H1 (cell line): ENCODE data around the gene BMPR1A. TPM values are rescaled to one million over a fixed set of nuclear protein-coding genes. Genes with fewer than 3 reads are reported as not detected.

ENCODE experiments used
- CTCF ChIA-PET: fragments of 300-600 bp; sonication (Branson Sonifier 250); formaldehyde crosslinking; loops from one replicate; lab custom pipeline; 2021; ENCODE audit not compliant: partially characterized antibody; lab: Charles Lee
- POLR2A ChIA-PET: fragments of 300-600 bp; sonication (Branson Sonifier 250); formaldehyde crosslinking; loops from one replicate; lab custom pipeline; 2021; ENCODE audit warnings: inconsistent platforms; ENCODE audit not compliant: partially characterized antibody; lab: Charles Lee
- DNase-seq, 2 experiments: peaks; one replicate each; pipeline versions ENCODE4 v3.0.0 to v3.0.0-alpha.2; 2010 to 2022; ENCODE audit warnings: low spot score in 2 of 2, low read depth in 1 of 2, mixed read lengths in 1 of 2
- FAIRE-seq: peaks from 2 replicates; lab custom pipeline; 2011; peaks lifted over from hg19 to GRCh38; lab: Jason Lieb, UNC
- H2AFZ ChIP-seq: 2 replicates; pipeline ENCODE4 v1.8.1; 2012; ENCODE audit warnings: low read length, inconsistent platforms
- H2AK5ac ChIP-seq: 2 replicates; pipeline ENCODE4 v1.6.1; 2013; ENCODE audit warnings: low read depth, low read length
- H2BK120ac ChIP-seq: replicated peaks from 2 replicates; pipeline ENCODE3; 2013; ENCODE audit warnings: low read depth, low read length, inconsistent platforms
- H2BK12ac ChIP-seq: 2 replicates; pipeline ENCODE4 v1.6.1; 2013; ENCODE audit warnings: low read depth, low read length
- H2BK15ac ChIP-seq: 2 replicates; pipeline ENCODE4 v1.6.1; 2013; ENCODE audit warnings: low read length
- H2BK20ac ChIP-seq: 2 replicates; pipeline ENCODE4 v1.6.1; 2013; ENCODE audit warnings: low read length
- H2BK5ac ChIP-seq: 2 replicates; pipeline ENCODE4 v1.6.1; 2013; ENCODE audit warnings: low read depth, low read length
- H3K14ac ChIP-seq: 2 replicates; pipeline ENCODE4 v1.6.1; 2013; ENCODE audit warnings: inconsistent platforms; ENCODE audit not compliant: insufficient read length
- H3K18ac ChIP-seq: 2 replicates; pipeline ENCODE4 v1.6.1; 2013; ENCODE audit warnings: low read length; ENCODE audit errors: extremely low read depth
- H3K23ac ChIP-seq: 2 replicates; pipeline ENCODE4 v1.6.1; 2013; ENCODE audit warnings: inconsistent platforms; ENCODE audit not compliant: insufficient read length
- H3K23me2 ChIP-seq: 2 replicates; pipeline ENCODE4 v1.6.1; 2013; ENCODE audit warnings: low read depth, low read length
- H3K27ac ChIP-seq: 2 replicates; pipeline ENCODE4 v1.6.1; 2011; ENCODE audit warnings: low read depth, low read length, inconsistent platforms
- H3K27me3 ChIP-seq, 4 experiments: replicated peaks in 1 of 4; 1 replicate in 1 of 4; 2 replicates in 3 of 4; pipeline versions ENCODE4 v1.6.1 to v1.8.1; 2011 to 2013; ENCODE audit warnings: low read length in 3 of 4, mild to moderate bottlenecking in 3 of 4, inconsistent platforms in 2 of 4, mixed read lengths in 2 of 4, moderate library complexity in 1 of 4; ENCODE audit not compliant: control insufficient read depth in 3 of 4, insufficient read depth in 3 of 4; ENCODE audit errors: extremely low read depth in 1 of 4
- H3K36me3 ChIP-seq, 4 experiments: 2 replicates each; pipeline versions ENCODE4 v1.6.1 to v1.8.1; 2011 to 2013; ENCODE audit warnings: mild to moderate bottlenecking in 4 of 4, low read length in 3 of 4, moderate library complexity in 2 of 4, control low read depth in 1 of 4, inconsistent platforms in 1 of 4; ENCODE audit not compliant: insufficient read depth in 4 of 4, control insufficient read depth in 2 of 4
- H3K4ac ChIP-seq: replicated peaks from 2 replicates; pipeline ENCODE3; 2013; ENCODE audit warnings: low read length, low read depth, mixed read lengths, inconsistent platforms; ENCODE audit not compliant: insufficient read length
- H3K4me1 ChIP-seq, 4 experiments: replicated peaks in 1 of 4; 1 replicate in 1 of 4; 2 replicates in 3 of 4; pipeline versions ENCODE4 v1.6.1 to v1.8.1; 2011 to 2013; ENCODE audit warnings: low read length in 3 of 4, inconsistent platforms in 2 of 4, mixed read lengths in 1 of 4; ENCODE audit not compliant: insufficient read depth in 4 of 4, control insufficient read depth in 3 of 4
- H3K4me2 ChIP-seq, 2 experiments: 2 replicates each; pipeline versions ENCODE4 v1.6.1 to v1.8.1; 2011 to 2013; ENCODE audit warnings: low read depth in 2 of 2, low read length in 2 of 2, control low read depth in 1 of 2, inconsistent platforms in 1 of 2, mild to moderate bottlenecking in 1 of 2; ENCODE audit not compliant: insufficient read depth in 1 of 2
- H3K4me3 ChIP-seq, 4 experiments: fragments of 200-600, 300-600 bp in 1 of 4; sonication (generic), shearing (Covaris generic), sonication (Bioruptor Twin) in 1 of 4; 2 replicates each; pipeline versions ENCODE4 v1.5.1 to v1.8.1; 2011 to 2016; ENCODE audit warnings: low read length in 4 of 4, low read depth in 3 of 4, control low read depth in 2 of 4, inconsistent platforms in 2 of 4, mild to moderate bottlenecking in 2 of 4, mixed read lengths in 1 of 4, moderate library complexity in 1 of 4; ENCODE audit not compliant: insufficient read depth in 2 of 4; ENCODE audit errors: extremely low read depth in 1 of 4
- H3K56ac ChIP-seq: replicated peaks from 2 replicates; pipeline ENCODE3; 2013; ENCODE audit warnings: low read depth, mild to moderate bottlenecking, mixed read lengths, low read length, inconsistent platforms; ENCODE audit not compliant: insufficient read length
- H3K79me1 ChIP-seq: 2 replicates; pipeline ENCODE4 v1.6.1; 2013; ENCODE audit warnings: low read depth, low read length, control low read depth
- H3K79me2 ChIP-seq, 2 experiments: 2 replicates each; pipeline versions ENCODE4 v1.6.1 to v1.8.1; 2012 to 2013; ENCODE audit warnings: low read length in 2 of 2, mild to moderate bottlenecking in 2 of 2, inconsistent platforms in 1 of 2; ENCODE audit not compliant: insufficient read depth in 2 of 2, control insufficient read depth in 1 of 2
- H3K9ac ChIP-seq, 4 experiments: replicated peaks in 1 of 4; 1 replicate in 1 of 4; 2 replicates in 3 of 4; pipeline versions ENCODE4 v1.6.1 to v1.8.1; 2011 to 2013; ENCODE audit warnings: low read depth in 3 of 4, low read length in 3 of 4, control low read depth in 2 of 4, mild to moderate bottlenecking in 2 of 4, moderate library complexity in 2 of 4, inconsistent platforms in 1 of 4; ENCODE audit errors: extremely low read depth in 1 of 4
- H3K9me3 ChIP-seq, 2 experiments: 2 replicates each; pipeline versions ENCODE4 v1.6.1 to v1.8.1; 2012 to 2013; ENCODE audit warnings: mild to moderate bottlenecking in 2 of 2, moderate library complexity in 2 of 2, control low read depth in 1 of 2, inconsistent platforms in 1 of 2, low read depth in 1 of 2, low read length in 1 of 2, mixed read lengths in 1 of 2; ENCODE audit not compliant: insufficient read depth in 2 of 2
- H4K20me1 ChIP-seq, 2 experiments: replicated peaks in 1 of 2; 2 replicates each; pipeline versions ENCODE3 to v1.8.1; 2011 to 2013; ENCODE audit warnings: inconsistent platforms in 2 of 2, low read length in 2 of 2, mild to moderate bottlenecking in 1 of 2; ENCODE audit not compliant: insufficient read depth in 2 of 2, control insufficient read depth in 1 of 2
- H4K5ac ChIP-seq: 2 replicates; pipeline ENCODE4 v1.6.1; 2013; ENCODE audit warnings: low read length, low read depth, mixed read lengths, inconsistent platforms; ENCODE audit not compliant: insufficient read length
- H4K8ac ChIP-seq: 2 replicates; pipeline ENCODE4 v1.8.0; 2013; ENCODE audit warnings: mild to moderate bottlenecking, moderate library complexity, low read length, inconsistent platforms; ENCODE audit not compliant: insufficient read depth; ENCODE audit errors: extremely low read depth
- H4K91ac ChIP-seq: replicated peaks from 2 replicates; pipeline ENCODE3; 2013; ENCODE audit warnings: low read length, mixed read lengths, inconsistent platforms; ENCODE audit not compliant: insufficient read length
- ASH2L ChIP-seq: fragments of 200-600, 300-600 bp; sonication (generic); IDR thresholded peaks from one replicate; pipeline ENCODE4 v1.7.1; 2017; ENCODE audit warnings: low read length
- BACH1 ChIP-seq: IDR thresholded peaks from 2 replicates; pipeline ENCODE4 v1.6.1; 2012; ENCODE audit warnings: low read length, improper control_type of control experiment
- BRCA1 ChIP-seq: IDR thresholded peaks from 2 replicates; pipeline ENCODE4 v1.6.1; 2012; ENCODE audit warnings: low read depth, low read length, improper control_type of control experiment
- EGR1 ChIP-seq: IDR thresholded peaks from 2 replicates; pipeline ENCODE4 v1.6.1; 2011; ENCODE audit warnings: low read depth, low read length, borderline replicate concordance
- EZH2 ChIP-seq: fragments of 200-600 bp; sonication (generic); IDR thresholded peaks from 2 replicates; pipeline ENCODE4 v1.7.1; 2012; ENCODE audit warnings: low read depth, mild to moderate bottlenecking, moderate library complexity, low read length, inconsistent platforms; ENCODE audit not compliant: severe bottlenecking
- GTF2F1 ChIP-seq: IDR thresholded peaks from 2 replicates; pipeline ENCODE4 v1.6.1; 2012; ENCODE audit warnings: low read depth, low read length, improper control_type of control experiment, borderline replicate concordance
- RAD21 ChIP-seq, 2 experiments: IDR thresholded peaks in 1 of 2; conservative IDR thresholded peaks in 1 of 2; 2 replicates each; pipeline ENCODE4 v1.6.1; 2011; ENCODE audit warnings: low read depth in 2 of 2, low read length in 2 of 2, improper control_type of control experiment in 1 of 2, inconsistent platforms in 1 of 2, mild to moderate bottlenecking in 1 of 2, moderate library complexity in 1 of 2
- RNF2 ChIP-seq: fragments of 200-900, 300-1000 bp; sonication (generic); IDR thresholded peaks from 2 replicates; pipeline ENCODE4 v1.7.1; 2016; ENCODE audit warnings: borderline replicate concordance, low read depth, mild to moderate bottlenecking, antibody characterized with exemption, low read length; ENCODE audit not compliant: poor library complexity, severe bottlenecking; ENCODE audit errors: missing control alignments
- RXRA ChIP-seq: IDR thresholded peaks from 2 replicates; pipeline ENCODE4 v1.6.1; 2011; ENCODE audit warnings: low read depth, mild to moderate bottlenecking, low read length, moderate library complexity; ENCODE audit not compliant: insufficient read depth
- WGBS, 2 experiments: shearing (Covaris generic) in 1 of 2; methylation state at CpG; one replicate each; pipeline versions ENCODE4 v1.1.6 to v1.1.7; 2013 to 2015; ENCODE audit warnings: low lambda C conversion rate in 2 of 2, mixed read lengths in 2 of 2, inconsistent platforms in 1 of 2, low coverage in 1 of 2, missing lambda C conversion rate in 1 of 2; ENCODE audit not compliant: insufficient replicate concordance in 2 of 2, insufficient coverage in 1 of 2, insufficient read length in 1 of 2; ENCODE audit errors: extremely low coverage in 1 of 2, missing lambda C conversion rate in 1 of 2; 5-methylcytosine and 5-hydroxymethylcytosine counted together
- polyA plus RNA-seq, 7 experiments: library from polyadenylated mRNA; depleted of rRNA in 3 of 7; stranded (reverse) in 5 of 7; unstranded in 2 of 7; fragments of >200 nt in 5 of 7; fragments of 200-250 nt in 2 of 7; gene quantifications; 1 replicate in 5 of 7; 2 replicates in 1 of 7; 4 replicates in 1 of 7; pipeline versions ENCODE4 v1.2.1 to v1.2.3, GENCODE V29; 2011 to 2013; ENCODE audit warnings: missing spikeins in 2 of 7, mixed read lengths in 2 of 7
- total RNA-seq: library from RNA; stranded (reverse); fragmentation: NEBNext Ultra II Directional; extraction: Animal tissue kit (Norgen Biotek cat#: 25700); gene quantifications from 2 replicates; pipeline ENCODE4 v1.2.1, GENCODE V29; 2021
- TF ChIP-seq, protein P1 (sequence below): IDR thresholded peaks from 2 replicates; pipeline ENCODE4 v1.6.1; 2011; ENCODE audit warnings: low read length, improper control_type of control experiment

BMPR1A gene
- total and polyA plus RNA-seq, 2 of the 8 experiments (the other 6 are each of a cell fraction or from before 2014, with no cell fraction given) = 34.4 to 129 TPM

DNA sequence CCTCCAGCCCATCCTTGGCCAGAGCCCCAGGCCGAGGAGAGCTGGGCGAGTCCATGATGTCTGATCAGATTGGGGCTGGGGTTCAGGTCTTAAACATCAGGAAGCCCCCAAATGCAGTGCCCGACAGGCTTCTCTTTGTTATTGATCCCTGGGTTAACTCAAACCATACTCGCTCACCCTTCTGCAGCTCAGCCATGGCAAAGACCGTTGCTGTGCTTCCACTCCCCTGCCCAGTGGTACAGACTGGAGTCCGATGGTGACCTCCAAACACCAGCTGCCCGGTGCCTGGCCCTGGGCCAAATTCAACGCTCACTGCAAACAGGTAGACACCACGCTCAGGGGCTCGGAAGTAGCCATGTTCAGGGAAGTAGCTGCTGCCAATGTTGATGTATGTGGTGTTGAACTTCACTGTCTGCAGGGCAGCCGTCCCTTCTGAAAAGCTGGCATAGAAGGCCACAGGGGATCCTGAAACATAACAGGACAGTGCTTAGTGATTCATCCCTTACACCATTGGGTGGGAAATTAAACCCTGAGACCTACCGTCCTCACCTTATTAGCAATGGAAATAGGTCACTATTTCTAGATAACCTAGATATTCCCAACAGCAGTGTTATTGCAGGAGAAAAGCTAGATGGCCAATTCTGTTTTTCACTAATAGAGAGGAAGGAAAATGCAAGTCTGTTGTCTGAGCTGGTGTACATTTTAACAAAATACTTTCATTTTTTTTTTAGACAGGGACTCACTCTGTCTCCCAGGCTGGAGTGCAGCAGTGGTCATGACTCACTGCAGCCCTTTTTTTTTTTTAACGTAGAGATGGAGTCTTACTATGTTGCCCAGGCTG, 180.5 kb downstream of the BMPR1A start:
- H3K79me1 ChIP-seq = no peaks in the 10 kb centered on the region
- H2AFZ ChIP-seq = no peak overlapping the region
- H3K27ac ChIP-seq = no peak overlapping the region
- no peaks in the 10 kb centered on the region for H3K9me3 ChIP-seq
- H2BK20ac ChIP-seq = no peak overlapping the region
- H4K8ac ChIP-seq = no peak overlapping the region
- no peak overlapping the region for H2BK12ac ChIP-seq
- no peak overlapping the region for H4K91ac ChIP-seq
- FAIRE-seq = no peak
- H4K5ac ChIP-seq = no peak overlapping the region
- H4K20me1 ChIP-seq = peaks cover 0 to 1% of the 10 kb centered on the region in 2 experiments
- H3K4me1 ChIP-seq = no peaks in the 10 kb centered on the region; a peak in 1 of 7 replicates
- WGBS, 2 experiments = 91% methylated on average over 13 of the region's 13 CpGs; no CpG with 5 or more reads in 1 of the 2 experiments
- no peak overlapping the region for H3K14ac ChIP-seq
- H3K27me3 ChIP-seq = 0 out of 7 replicates have a peak, but pooled peaks cover 0 to 3% (median 0%) of the 10 kb centered on the region in 4 experiments
- no peak overlapping the region for H3K4me3 ChIP-seq
- no peak overlapping the region for H3K4me2 ChIP-seq
- no peak overlapping the region for H3K56ac ChIP-seq
- H2BK5ac ChIP-seq = no peak overlapping the region
- peaks cover 0 to 2% (median 0%) of the 10 kb centered on the region in 4 experiments; a peak in 1 of 8 replicates for H3K36me3 ChIP-seq
- no peaks in the 10 kb centered on the region for H3K79me2 ChIP-seq
- no peak overlapping the region for H2BK120ac ChIP-seq
- no peak overlapping the region for H2BK15ac ChIP-seq
- no peak overlapping the region for H3K18ac ChIP-seq
- no peak overlapping the region for H3K4ac ChIP-seq
- H2AK5ac ChIP-seq = no peak overlapping the region
- H3K23ac ChIP-seq = no peak overlapping the region
- CTCF ChIA-PET = interaction anchor here (1.3 to 26.4 kb wide), 9 partner anchors 9 to 252 kb away, joined by 3 to 975 read pairs (median 22); partner anchors contain the start of genes ADIRF, MMRN2 and SNCG
- no peak for DNase-seq
- H3K9ac ChIP-seq = no peak overlapping the region
- POLR2A ChIA-PET = interaction anchor here (1.0 to 1.3 kb wide), 2 partner anchors 33 to 105 kb away, joined by 4 read pairs; no protein-coding TSS in a partner anchor
- no peaks in the 10 kb centered on the region for H3K23me2 ChIP-seq
- TF ChIP-seq EZH2 (no peak), RNF2 (no peak), RXRA (no peak), RAD21 (IDR thresholded peaks at IDR 0.05 in 1 of 2, conservative IDR thresholded peaks at IDR 0.05 in 1 of 2; ENCODE audit: low read depth in 2 of 2, low read length in 2 of 2) (no peak), EGR1 (no peak), BRCA1 (no peak), GTF2F1 (no peak), ASH2L (no peak), BACH1 (no peak)
- TF ChIP-seq, protein P1, sequence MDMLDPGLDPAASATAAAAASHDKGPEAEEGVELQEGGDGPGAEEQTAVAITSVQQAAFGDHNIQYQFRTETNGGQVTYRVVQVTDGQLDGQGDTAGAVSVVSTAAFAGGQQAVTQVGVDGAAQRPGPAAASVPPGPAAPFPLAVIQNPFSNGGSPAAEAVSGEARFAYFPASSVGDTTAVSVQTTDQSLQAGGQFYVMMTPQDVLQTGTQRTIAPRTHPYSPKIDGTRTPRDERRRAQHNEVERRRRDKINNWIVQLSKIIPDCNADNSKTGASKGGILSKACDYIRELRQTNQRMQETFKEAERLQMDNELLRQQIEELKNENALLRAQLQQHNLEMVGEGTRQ = no peak
